Measurements from ENCODE around the gene FSCN2. TPM values are rescaled to one million over a fixed set of nuclear protein-coding genes. Genes with fewer than 3 reads are reported as not detected.

Gene FSCN2
- total RNA-seq, 1 experiment from 2014 or later: 1.6 TPM

DNA sequence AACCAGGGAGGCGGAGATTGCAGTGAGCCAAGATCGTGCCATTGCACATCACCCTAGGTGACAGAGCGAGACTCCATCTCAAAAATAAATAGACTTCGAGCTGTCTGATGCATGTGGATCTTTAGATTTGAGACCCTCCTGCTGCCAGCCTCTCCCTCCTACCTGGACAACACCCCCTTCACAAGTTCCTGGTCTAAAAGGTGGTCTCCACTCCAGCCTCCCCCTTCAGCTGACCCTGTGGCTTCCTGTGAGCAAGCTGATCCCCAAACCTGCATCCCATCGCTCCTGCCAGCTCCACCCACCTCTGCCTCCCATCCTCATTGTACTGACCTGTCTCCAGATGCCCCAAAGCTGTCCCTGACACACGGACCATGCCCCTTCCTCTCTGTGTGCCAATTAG, 51.1 kb downstream of the FSCN2 start:
- no peak overlapping the region for H4K5ac ChIP-seq (ENCODE audit: insufficient read length, low read depth, low read length)
- no peak overlapping the region for H2AK5ac ChIP-seq (ENCODE audit: insufficient read length, low read length)
- no peak overlapping the region for H2BK12ac ChIP-seq (ENCODE audit: insufficient read length, low read depth, low read length)
- no peak overlapping the region for H4K8ac ChIP-seq (replicated peaks; ENCODE audit: insufficient read length, low read depth, low read length)
- no peak overlapping the region for H3K27ac ChIP-seq (ENCODE audit: insufficient read length, low read depth, low read length)
- Mint-ChIP-seq H3K27me3 (ENCODE audit: low read depth) (peaks cover 3% of the 10 kb centered on the region), H3K4me3 (no peak overlapping the region), H3K9me3 (no peaks in the 10 kb centered on the region), H3K4me1 (no peaks in the 10 kb centered on the region), H3K36me3 (ENCODE audit: insufficient read depth in 1 of 3, low read depth in 3 of 3) (peaks cover 22 to 82% (median 76%) of the 10 kb centered on the region in 3 experiments), H3K27ac (peak overlapping the region in 2 of 3 experiments; percentile 46 to 81; a peak in 4 of 7 replicates)
- WGBS (ENCODE audit: extremely low coverage, insufficient read length, low lambda C conversion rate): no CpG with 5 or more reads among the region's 6 CpGs
- peak; percentile 24 for DNase-seq
- no peak overlapping the region for H3K9ac ChIP-seq (ENCODE audit: extremely low read depth, insufficient read length, low read length)
- H3K79me1 ChIP-seq (ENCODE audit: insufficient read depth, low read depth, low read length, poor library complexity, severe bottlenecking): no peaks in the 10 kb centered on the region
- H3K4ac ChIP-seq (ENCODE audit: low read depth, low read length): no peak overlapping the region
- H2AFZ ChIP-seq (ENCODE audit: low read length): no peak overlapping the region
- H3K56ac ChIP-seq (ENCODE audit: insufficient read length, low read depth, low read length): no peak overlapping the region
- H2BK15ac ChIP-seq (ENCODE audit: low read depth, low read length): no peak overlapping the region
- H2BK5ac ChIP-seq (ENCODE audit: insufficient read length, low read length): no peak overlapping the region
- H3T11ph ChIP-seq (ENCODE audit: low read length): no peak overlapping the region
- H3K4me1 ChIP-seq (ENCODE audit: insufficient read depth, low read length): no peaks in the 10 kb centered on the region
- no peak overlapping the region for H3K18ac ChIP-seq (ENCODE audit: insufficient read length, low read depth, low read length)
- no peak overlapping the region for H3K23ac ChIP-seq (ENCODE audit: insufficient read length, low read depth, low read length)
- no peaks in the 10 kb centered on the region for H3K27me3 ChIP-seq (ENCODE audit: insufficient read depth, low read length)
- H4K91ac ChIP-seq (ENCODE audit: insufficient read length, low read depth, low read length): no peak overlapping the region
- no peaks in the 10 kb centered on the region for H3K23me2 ChIP-seq (ENCODE audit: insufficient read length, low read depth, low read length, poor library complexity, severe bottlenecking)
- H3K79me2 ChIP-seq (ENCODE audit: insufficient read depth, low read length): no peaks in the 10 kb centered on the region
- TF ChIP-seq, protein P1, sequence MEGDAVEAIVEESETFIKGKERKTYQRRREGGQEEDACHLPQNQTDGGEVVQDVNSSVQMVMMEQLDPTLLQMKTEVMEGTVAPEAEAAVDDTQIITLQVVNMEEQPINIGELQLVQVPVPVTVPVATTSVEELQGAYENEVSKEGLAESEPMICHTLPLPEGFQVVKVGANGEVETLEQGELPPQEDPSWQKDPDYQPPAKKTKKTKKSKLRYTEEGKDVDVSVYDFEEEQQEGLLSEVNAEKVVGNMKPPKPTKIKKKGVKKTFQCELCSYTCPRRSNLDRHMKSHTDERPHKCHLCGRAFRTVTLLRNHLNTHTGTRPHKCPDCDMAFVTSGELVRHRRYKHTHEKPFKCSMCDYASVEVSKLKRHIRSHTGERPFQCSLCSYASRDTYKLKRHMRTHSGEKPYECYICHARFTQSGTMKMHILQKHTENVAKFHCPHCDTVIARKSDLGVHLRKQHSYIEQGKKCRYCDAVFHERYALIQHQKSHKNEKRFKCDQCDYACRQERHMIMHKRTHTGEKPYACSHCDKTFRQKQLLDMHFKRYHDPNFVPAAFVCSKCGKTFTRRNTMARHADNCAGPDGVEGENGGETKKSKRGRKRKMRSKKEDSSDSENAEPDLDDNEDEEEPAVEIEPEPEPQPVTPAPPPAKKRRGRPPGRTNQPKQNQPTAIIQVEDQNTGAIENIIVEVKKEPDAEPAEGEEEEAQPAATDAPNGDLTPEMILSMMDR (conservative IDR thresholded peaks at IDR 0.05): no peak
- H4K20me1 ChIP-seq (ENCODE audit: control insufficient read depth, insufficient read depth, insufficient read length): peaks cover 2% of the 10 kb centered on the region
- H3K4me2 ChIP-seq (ENCODE audit: insufficient read depth, insufficient read length, low read length): no peak overlapping the region
- H2BK20ac ChIP-seq (ENCODE audit: low read depth, low read length, poor library complexity, severe bottlenecking): no peak overlapping the region
- no peak overlapping the region for H3K14ac ChIP-seq (ENCODE audit: insufficient read depth, low read length)
- H3K9me3 ChIP-seq (ENCODE audit: control insufficient read depth, low read depth, low read length): no peaks in the 10 kb centered on the region
- no peak overlapping the region for H2BK120ac ChIP-seq (ENCODE audit: low read depth, low read length, poor library complexity, severe bottlenecking)
